Activated CD8-positive, alpha-beta memory T cell treated with anti-CD3 and anti-CD28 coated beads, Interleukin-2, amount 50 U/mL, for 4 hours (primary cell): ENCODE results near the gene ANKFY1.

ENCODE experiments used
- DNase-seq: peaks from one replicate; pipeline ENCODE4 v3.0.0-alpha.2; 2020

The ANKFY1 gene

DNA sequence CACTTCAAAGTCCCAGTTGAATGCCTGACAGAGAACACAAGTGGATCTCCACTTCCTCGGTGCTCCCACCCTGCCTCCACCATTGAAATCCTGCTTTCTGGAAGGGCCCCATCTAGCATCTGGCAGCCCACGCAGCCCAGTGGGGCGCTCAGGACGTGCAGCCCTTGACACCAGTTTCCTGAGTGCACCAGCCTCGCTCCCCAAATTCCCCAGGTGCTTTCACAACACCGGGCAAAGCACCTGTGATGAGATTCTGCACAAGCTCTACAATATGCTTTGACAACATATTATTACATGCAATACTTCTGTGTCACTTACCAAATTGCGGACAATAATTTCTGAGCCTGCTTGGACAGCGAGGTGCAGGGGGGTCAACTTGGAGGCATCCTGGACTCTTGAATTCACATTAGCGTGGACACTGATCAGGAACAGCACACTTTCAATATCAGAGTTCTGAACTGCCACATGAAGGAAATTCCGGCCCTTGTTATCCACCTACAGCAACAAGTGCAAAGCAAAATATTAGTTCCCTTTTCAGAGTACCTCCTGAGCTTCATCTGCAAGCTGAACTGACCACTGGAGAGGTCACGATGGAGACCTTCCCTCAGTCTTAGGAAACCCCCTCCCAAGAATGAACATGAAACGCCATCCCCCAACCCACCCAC is 86.8 kb downstream of the ANKFY1 start:
- no peak for DNase-seq

DNA sequence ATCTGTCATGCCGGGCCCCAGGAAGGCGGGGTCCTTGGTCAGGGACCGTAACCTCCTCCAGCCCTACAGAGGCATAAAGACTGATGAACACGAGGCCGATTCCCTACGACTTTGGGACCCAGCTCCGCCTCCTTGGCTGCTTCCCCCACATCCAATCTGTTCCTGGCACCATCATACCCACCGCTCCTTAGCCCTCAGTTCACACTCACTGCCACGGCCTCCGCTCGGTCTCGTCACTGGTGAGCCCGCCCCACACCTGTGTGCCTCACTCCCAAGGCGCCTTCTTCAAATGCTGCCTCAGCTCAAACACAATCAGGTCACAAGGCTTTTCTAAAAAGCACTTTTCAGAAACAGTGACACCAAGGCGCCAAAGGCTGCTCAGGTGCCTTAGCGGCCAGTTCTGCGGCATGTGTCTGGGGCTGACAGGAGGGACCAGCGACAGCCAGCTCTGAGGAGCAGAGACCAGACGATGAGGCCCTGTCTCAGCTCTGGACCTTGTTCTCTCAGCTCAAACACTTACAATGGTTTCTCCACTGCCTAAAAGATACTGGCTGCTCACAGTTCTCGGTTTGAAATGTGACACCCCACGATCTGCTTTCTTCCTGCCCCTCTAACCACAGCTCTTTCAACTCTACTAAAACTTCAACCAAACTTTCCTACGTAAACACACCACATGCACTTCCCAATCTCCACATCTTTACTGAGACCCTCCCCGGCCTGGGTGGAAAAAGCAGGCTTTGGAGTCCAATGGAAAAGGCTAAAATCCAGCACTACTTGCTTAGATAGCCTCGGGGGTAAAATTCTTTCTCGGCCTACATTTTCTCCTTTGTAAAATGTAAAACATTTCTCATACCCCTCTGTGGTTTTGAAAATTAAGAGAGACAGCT is 87.6 kb downstream of the ANKFY1 start:
- DNase-seq: peak; percentile 38

- DNase-seq: no peak
Observed at GRCh38 chr17:4174556-4174955, 89.2 kb downstream of the ANKFY1 start.

DNA sequence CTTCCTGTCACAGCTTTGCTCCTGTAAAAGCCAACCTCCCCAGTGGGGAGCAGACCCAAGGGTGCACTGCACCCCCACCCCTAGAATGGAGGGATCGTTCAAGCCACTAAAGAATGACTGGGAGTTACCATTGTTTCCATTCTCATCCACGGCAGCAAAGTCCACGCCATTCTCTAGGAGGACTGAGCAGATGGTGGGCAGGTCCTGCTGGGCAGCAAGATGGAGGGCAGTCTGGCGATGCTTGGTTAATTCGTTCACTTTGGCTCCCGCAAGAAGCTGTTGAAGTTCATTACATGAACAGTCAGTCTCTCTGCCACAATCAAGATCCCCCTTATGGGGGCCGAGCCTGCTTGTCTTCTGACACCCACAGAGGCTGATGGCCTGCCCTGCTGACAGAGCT is 90.0 kb downstream of the ANKFY1 start:
- no peak for DNase-seq

- no peak for DNase-seq
Observed at GRCh38 chr17:4172356-4172755, 91.4 kb downstream of the ANKFY1 start.

GRCh38 chr17:4170639-4171280 is 93.0 kb downstream of the ANKFY1 start:
- DNase-seq: no peak

- no peak for DNase-seq
Observed at GRCh38 chr17:4167786-4168185, 96.0 kb downstream of the ANKFY1 start.

DNA sequence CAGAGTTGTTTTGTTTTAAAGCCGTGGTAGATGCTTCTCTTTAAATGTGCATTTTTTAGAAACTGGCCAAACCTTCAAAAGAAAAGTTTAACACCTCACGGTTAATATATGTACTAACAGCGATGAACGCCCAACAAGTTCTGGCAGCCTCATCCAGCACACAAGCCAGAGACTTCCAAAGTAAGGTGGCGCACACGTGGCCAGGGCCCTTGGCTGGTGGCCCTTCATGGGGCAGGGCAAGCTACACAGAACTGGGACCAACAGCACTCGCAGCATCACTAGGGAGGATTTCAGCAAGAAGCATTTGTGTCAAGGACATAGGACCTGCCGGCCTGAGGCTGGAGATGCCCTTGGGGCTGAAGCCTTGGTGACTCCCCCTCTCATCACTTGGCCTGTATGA is 97.4 kb downstream of the ANKFY1 start:
- DNase-seq: no peak

DNA sequence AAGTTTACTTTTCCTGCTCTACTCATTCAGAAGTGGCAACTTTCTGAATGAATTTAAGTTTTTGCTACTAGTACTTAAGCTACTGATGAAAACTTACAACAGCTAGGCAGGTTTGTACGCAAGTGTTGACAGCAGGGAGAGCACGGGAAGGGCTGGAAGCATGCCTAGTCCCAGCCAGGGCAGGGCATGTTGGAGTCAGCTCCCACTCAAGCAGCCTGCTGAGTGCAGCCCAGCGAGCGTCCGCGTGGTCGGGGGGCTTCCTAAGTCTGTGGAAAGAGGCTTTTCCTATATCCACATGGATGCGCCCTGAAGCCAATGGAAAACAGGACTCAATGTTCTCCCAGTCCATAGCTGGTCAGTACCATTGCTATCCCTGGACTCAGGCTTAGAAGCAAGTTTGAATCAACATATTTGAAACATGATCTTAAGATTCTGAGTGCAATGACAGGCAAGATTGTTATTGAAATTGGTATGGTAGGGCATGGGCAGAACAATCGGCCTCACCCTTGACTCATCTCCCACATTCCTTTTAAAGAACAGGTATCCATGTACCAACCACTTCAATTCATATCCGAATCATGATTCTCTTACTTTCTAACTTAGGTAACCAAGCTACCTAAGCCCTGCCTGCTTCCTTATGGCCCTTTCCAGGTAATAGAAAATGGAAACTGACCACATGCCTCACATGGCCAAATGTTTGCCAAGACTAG is 98.3 kb downstream of the ANKFY1 start:
- DNase-seq: no peak

DNA sequence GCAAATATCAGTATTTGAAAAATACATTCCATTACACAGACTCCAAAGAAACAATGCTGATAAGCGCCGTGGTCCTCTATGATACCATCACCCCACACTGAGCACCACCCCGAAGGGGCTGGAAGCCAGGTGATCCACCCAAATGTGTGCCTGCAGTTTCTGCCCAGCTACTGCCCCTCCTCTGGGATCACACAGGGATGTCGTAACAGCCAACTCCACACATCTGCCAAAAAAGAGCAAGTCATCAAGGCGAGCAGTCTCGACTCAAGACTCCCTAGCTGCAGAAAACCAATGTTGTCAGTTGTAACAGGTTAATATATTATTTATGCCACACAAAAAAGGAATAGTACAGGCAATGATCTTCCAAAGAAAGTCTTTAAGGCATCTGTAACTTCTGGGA is 99.8 kb downstream of the ANKFY1 start:
- DNase-seq: no peak

GRCh38 chr17:4162775-4163466 is 100.9 kb downstream of the ANKFY1 start:
- no peak for DNase-seq

- no peak for DNase-seq
Observed at GRCh38 chr17:4162321-4162720, 101.5 kb downstream of the ANKFY1 start.

DNA sequence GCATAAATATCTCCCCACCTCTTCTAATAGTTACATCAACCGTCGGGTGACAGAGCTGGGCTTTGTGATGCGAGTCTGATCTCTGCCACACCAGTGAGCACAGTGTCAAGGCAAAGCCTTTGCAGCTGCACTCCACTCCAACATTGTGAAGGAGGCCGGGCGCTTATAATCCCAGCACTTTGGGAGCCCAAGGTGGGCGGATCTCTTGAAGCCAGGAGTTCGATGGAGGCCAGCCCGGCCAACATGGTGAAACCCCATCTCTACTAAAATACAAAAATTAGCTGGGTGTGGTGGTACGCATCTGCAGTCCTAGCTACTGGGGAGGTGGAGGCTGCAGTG is 101.8 kb downstream of the ANKFY1 start:
- DNase-seq: no peak

GRCh38 chr17:4161192-4161966 is 102.4 kb downstream of the ANKFY1 start:
- no peak for DNase-seq

DNA sequence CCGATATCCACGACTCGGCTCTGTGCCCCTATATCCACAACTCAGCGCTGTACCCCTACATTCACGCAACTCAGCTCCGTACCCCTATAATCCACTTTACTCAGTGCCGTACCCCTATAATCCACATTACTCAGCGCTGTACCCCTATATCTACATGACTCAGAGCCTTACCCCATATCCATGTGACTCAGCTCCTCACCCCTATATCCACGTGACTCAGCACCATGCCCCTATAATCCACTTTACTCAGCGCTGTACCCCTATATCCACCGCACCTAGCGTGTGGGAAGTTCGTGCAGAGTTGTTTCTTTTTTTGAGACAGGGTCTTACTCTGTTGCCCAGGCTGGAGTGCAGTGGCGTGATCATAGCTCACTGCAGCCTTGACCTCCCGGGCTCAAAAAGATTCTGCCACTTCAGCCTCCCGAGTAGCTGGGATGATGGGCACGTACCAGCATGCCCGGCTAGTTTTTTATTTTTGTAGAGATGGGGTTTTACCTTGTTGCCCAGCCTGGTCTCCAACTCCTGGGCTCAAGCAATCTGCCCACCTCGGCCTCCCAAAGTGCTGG is 103.4 kb downstream of the ANKFY1 start:
- DNase-seq: no peak

- no peak for DNase-seq
Observed at GRCh38 chr17:4159761-4160160, 104.0 kb downstream of the ANKFY1 start.

- no peak for DNase-seq
Observed at GRCh38 chr17:4157618-4158333, 106.0 kb downstream of the ANKFY1 start.

GRCh38 chr17:4156750-4157381 is 106.9 kb downstream of the ANKFY1 start:
- no peak for DNase-seq

DNA sequence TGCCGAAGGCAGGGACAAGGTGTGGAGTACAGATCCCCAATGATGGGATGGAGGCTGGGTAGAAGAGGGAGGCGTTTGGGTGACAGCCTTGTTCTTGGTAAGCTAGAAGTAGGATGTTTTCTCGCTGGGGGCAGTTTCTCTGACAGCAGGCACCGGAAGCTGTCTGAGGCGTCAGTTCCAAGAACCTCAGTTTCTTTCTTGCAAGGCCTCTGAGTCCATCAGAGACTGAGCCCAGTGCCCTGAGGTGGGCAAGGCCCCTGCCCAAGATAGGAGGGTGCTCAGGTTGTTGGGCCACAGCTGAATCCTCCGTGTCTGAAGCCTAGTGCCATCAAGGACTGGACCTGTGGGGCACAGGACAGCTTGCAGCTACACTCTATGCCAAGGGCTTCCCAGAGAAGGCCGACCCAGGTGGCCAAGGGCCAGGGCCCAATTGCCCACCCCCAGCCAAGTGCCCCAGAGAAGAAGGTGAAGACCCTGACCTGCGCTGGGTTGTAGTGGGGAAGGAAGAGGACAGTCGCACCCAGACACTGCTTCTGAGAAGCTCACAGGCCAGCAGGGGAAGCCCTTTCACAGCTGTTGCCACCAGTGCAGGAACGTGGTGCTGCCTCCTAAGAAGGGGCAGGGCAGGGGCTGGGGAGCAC is 107.7 kb downstream of the ANKFY1 start:
- DNase-seq: no peak

- DNase-seq: no peak
Observed at GRCh38 chr17:4154201-4154600, 109.6 kb downstream of the ANKFY1 start.
